CD14-positive monocyte (primary cell): ENCODE results near the gene TMEM132A. TPM values are rescaled to one million over a fixed set of nuclear protein-coding genes. Genes with fewer than 3 reads are reported as not detected.

ENCODE experiments used
- DNase-seq, 3 donors: peaks; one replicate each; pipeline ENCODE4 v3.0.0-alpha.2; 2011 to 2022
- H2AFZ ChIP-seq: 2 replicates; pipeline ENCODE4 v1.6.0; 2012; ENCODE audit warnings: mild to moderate bottlenecking, low read depth, low read length, inconsistent platforms; ENCODE audit not compliant: insufficient read depth, poor library complexity, severe bottlenecking
- H3K27ac ChIP-seq, 2 donors: 1 replicate in 1 of 2; 2 replicates in 1 of 2; pipeline ENCODE4 v1.5.1; 2012 to 2013; ENCODE audit warnings: low read length in 2 of 2, control low read depth in 1 of 2, inconsistent platforms in 1 of 2, low read depth in 1 of 2, mild to moderate bottlenecking in 1 of 2
- H3K27me3 ChIP-seq, 2 donors: one replicate each; pipeline versions ENCODE4 v1.6.0 to v1.6.1; 2011 to 2013; ENCODE audit warnings: low read length in 2 of 2; ENCODE audit not compliant: control insufficient read depth in 2 of 2, insufficient read depth in 2 of 2
- H3K36me3 ChIP-seq, 2 donors: replicated peaks in 1 of 2; 1 replicate in 1 of 2; 2 replicates in 1 of 2; pipeline versions ENCODE4 v1.5.1 to v1.6.1; 2012 to 2013; ENCODE audit warnings: low read length in 2 of 2, control low read depth in 1 of 2, inconsistent platforms in 1 of 2, mild to moderate bottlenecking in 1 of 2; ENCODE audit not compliant: insufficient read depth in 2 of 2, control insufficient read depth in 1 of 2
- H3K4me1 ChIP-seq, 2 donors: 1 replicate in 1 of 2; 2 replicates in 1 of 2; pipeline versions ENCODE4 v1.5.1 to v1.6.1; 2012 to 2013; ENCODE audit warnings: low read length in 2 of 2, control low read depth in 1 of 2, inconsistent platforms in 1 of 2, mild to moderate bottlenecking in 1 of 2, moderate library complexity in 1 of 2; ENCODE audit not compliant: insufficient read depth in 2 of 2, control insufficient read depth in 1 of 2
- H3K4me2 ChIP-seq: replicated peaks from 2 replicates; pipeline ENCODE3; 2012; ENCODE audit warnings: low read length, moderate library complexity, mild to moderate bottlenecking; ENCODE audit not compliant: poor library complexity, severe bottlenecking; ENCODE audit errors: extremely low read depth
- H3K4me3 ChIP-seq, 3 experiments: fragments of 200-600 bp in 1 of 3; sonication (generic) in 1 of 3; replicated peaks in 1 of 3; 1 replicate in 2 of 3; 2 replicates in 1 of 3; pipeline ENCODE4 v1.5.1; 2011 to 2013; ENCODE audit warnings: low read length in 3 of 3, mild to moderate bottlenecking in 3 of 3, control low read depth in 2 of 3, low read depth in 2 of 3, inconsistent platforms in 1 of 3, moderate library complexity in 1 of 3
- H3K79me2 ChIP-seq: 2 replicates; pipeline ENCODE4 v1.6.0; 2012; ENCODE audit warnings: mild to moderate bottlenecking, control low read depth, inconsistent platforms, low read length, moderate library complexity; ENCODE audit not compliant: insufficient read depth
- H3K9ac ChIP-seq: 2 replicates; pipeline ENCODE4 v1.6.0; 2017; ENCODE audit warnings: low read length, mild to moderate bottlenecking; ENCODE audit not compliant: insufficient read depth, poor library complexity, severe bottlenecking
- H3K9me3 ChIP-seq, 2 donors: replicated peaks in 1 of 2; 1 replicate in 1 of 2; 2 replicates in 1 of 2; pipeline versions ENCODE4 v1.5.1 to v1.6.1; 2012 to 2013; ENCODE audit warnings: low read length in 2 of 2, control low read depth in 1 of 2; ENCODE audit not compliant: control insufficient read depth in 1 of 2, insufficient read depth in 1 of 2
- H4K20me1 ChIP-seq: 2 replicates; pipeline ENCODE4 v1.6.0; 2012; ENCODE audit warnings: mild to moderate bottlenecking, low read length, control low read depth, moderate library complexity; ENCODE audit not compliant: insufficient read depth
- H3K27ac Mint-ChIP-seq, 7 donors: one replicate each; pipeline ENCODE4 v1.8.0; 2020; ENCODE audit warnings: mild to moderate bottlenecking in 7 of 7, mixed read lengths in 7 of 7, moderate library complexity in 6 of 7, inconsistent platforms in 2 of 7
- H3K27me3 Mint-ChIP-seq, 3 donors: one replicate each; pipeline ENCODE4 v1.8.0; 2021 to 2022; ENCODE audit warnings: low read depth in 3 of 3, mild to moderate bottlenecking in 3 of 3, mixed read lengths in 3 of 3, moderate library complexity in 3 of 3, inconsistent platforms in 1 of 3
- H3K36me3 Mint-ChIP-seq, 2 donors: one replicate each; pipeline ENCODE4 v1.8.0; 2020; ENCODE audit warnings: mixed read lengths in 2 of 2, inconsistent platforms in 1 of 2, mild to moderate bottlenecking in 1 of 2
- H3K4me1 Mint-ChIP-seq: one replicate; pipeline ENCODE4 v1.8.0; 2020; ENCODE audit warnings: mild to moderate bottlenecking, mixed read lengths
- H3K4me3 Mint-ChIP-seq, 2 donors: one replicate each; pipeline ENCODE4 v1.8.0; 2020; ENCODE audit warnings: mild to moderate bottlenecking in 2 of 2, mixed read lengths in 2 of 2, moderate library complexity in 1 of 2
- H3K9me3 Mint-ChIP-seq, 7 donors: one replicate each; pipeline ENCODE4 v1.8.0; 2020 to 2022; ENCODE audit warnings: mixed read lengths in 7 of 7, mild to moderate bottlenecking in 6 of 7, moderate library complexity in 6 of 7, inconsistent platforms in 2 of 7
- CTCF ChIP-seq: fragments of 200-600 bp; IDR thresholded peaks from one replicate; pipeline ENCODE4 v1.8.0; 2022; ENCODE audit warnings: antibody characterized with exemption, mild to moderate bottlenecking
- WGBS: methylation state at CpG from one replicate; pipeline ENCODE4 v1.1.5; 2013; ENCODE audit warnings: missing lambda C conversion rate; ENCODE audit not compliant: insufficient coverage; 5-methylcytosine and 5-hydroxymethylcytosine counted together
- intact Hi-C, 2 donors: fragments of 100-400 bp; cut with micrococcal nuclease; formaldehyde crosslinking; loops; one replicate each; pipeline versions ENCODE4 v1.15.0 to v1.15.1; 2023
- polyA plus RNA-seq, 3 donors: library from polyadenylated mRNA; depleted of rRNA in 1 of 3; unstranded in 2 of 3; stranded (reverse) in 1 of 3; fragments of 300-500 nt in 2 of 3; fragments of >200 nt in 1 of 3; fragmentation: Illumina TruSeq in 2 of 3; gene quantifications; 1 replicate in 2 of 3; 2 replicates in 1 of 3; pipeline ENCODE4 v1.2.3, GENCODE V29; 2012 to 2021

Gene TMEM132A
- polyA plus RNA-seq, 3 donors: 0.01 to 0.31 (median 0.21) TPM

- peak overlapping the region; percentile 74 to 91 (median 85) for H3K27ac Mint-ChIP-seq
- Histone ChIP-seq H3K27me3 (no peaks in the 10 kb centered on the region), H3K9me3 (no peaks in the 10 kb centered on the region), H2AFZ (peak overlapping the region; percentile 90), H3K79me2 (peaks cover 38% of the 10 kb centered on the region), H4K20me1 (peaks cover 28% of the 10 kb centered on the region), H3K9ac (peak overlapping the region; percentile 92), H3K27ac (peak overlapping the region; percentile 65 to 91), H3K4me2 (peak overlapping the region; percentile 80), H3K4me1 (peaks cover 43 to 49% of the 10 kb centered on the region in 2 donors), H3K4me3 (peak overlapping the region; percentile 61 to 90 (median 66)), H3K36me3 (peaks cover 33 to 37% of the 10 kb centered on the region in 2 donors)
- H3K4me1 Mint-ChIP-seq: peaks cover 56% of the 10 kb centered on the region
- peaks cover 33 to 40% of the 10 kb centered on the region in 2 donors for H3K36me3 Mint-ChIP-seq
- peak overlapping the region; percentile 86 to 89 for H3K4me3 Mint-ChIP-seq
- peaks cover 0 to 13% (median 6%) of the 10 kb centered on the region in 7 donors for H3K9me3 Mint-ChIP-seq
- TF ChIP-seq CTCF: no peak
- intact Hi-C loops: loop anchor here in 1 of 2 donors (5.0 kb wide), 1 partner anchor 63 kb away; the partner anchor contains the start of gene CCDC86
- WGBS: 0% methylated on average over 7 of the region's 16 CpGs
- peaks cover 0 to 5% (median 2%) of the 10 kb centered on the region in 3 donors for H3K27me3 Mint-ChIP-seq
- no peak for DNase-seq
Measured at GRCh38 chr11:60905551-60906113, 18.6 kb upstream of the TMEM132A start.

GRCh38 chr11:60906132-60906972 is 17.9 kb upstream of the TMEM132A start, which contains the start of gene PRPF19:
PRPF19 (minus strand) TSS chr11:60906585; CDS start chr11:60906382, 203 bp downstream.
- Histone ChIP-seq H3K4me2 (peak within 1 kb of the TSS; percentile 80), H4K20me1 (peaks cover 28% of the 10 kb centered on the region), H3K4me3 (peak within 1 kb of the TSS; percentile 61 to 90 (median 66)), H2AFZ (peak within 1 kb of the TSS; percentile 90), H3K4me1 (peaks cover 50 to 56% of the 10 kb centered on the region in 2 donors), H3K27ac (peak within 1 kb of the TSS; percentile 65 to 91), H3K36me3 (peaks cover 25 to 30% of the 10 kb centered on the region in 2 donors), H3K27me3 (no peaks in the 10 kb centered on the region), H3K9me3 (no peaks in the 10 kb centered on the region), H3K9ac (peak within 1 kb of the TSS; percentile 92), H3K79me2 (peaks cover 38% of the 10 kb centered on the region)
- DNase-seq: peak; percentile 95 to 97 (median 96)
- Mint-ChIP-seq H3K27ac (peak within 1 kb of the TSS; percentile 91 to 97 (median 95)), H3K36me3 (peaks cover 26 to 33% of the 10 kb centered on the region in 2 donors), H3K4me1 (peaks cover 64% of the 10 kb centered on the region), H3K4me3 (peak within 1 kb of the TSS; percentile 86 to 89), H3K27me3 (peaks cover 0 to 5% (median 2%) of the 10 kb centered on the region in 3 donors), H3K9me3 (peaks cover 0 to 13% (median 6%) of the 10 kb centered on the region in 7 donors)
- intact Hi-C loops: loop anchor here in 1 of 2 donors (5.0 kb wide), 1 partner anchor 64 kb away; the partner anchor contains the start of gene CCDC86
- under 1% methylated on average over 74 of the region's 75 CpGs for WGBS
- TF ChIP-seq CTCF: no peak
